Measurements from ENCODE around the gene FADS2.
A peak's percentile ranks its signal among the peaks of the same experiment; 100 is the strongest.

FADS2 gene

GRCh38 chr11:61905801-61906521, 77.9 kb downstream of the FADS2 start:
- H3K4me2 ChIP-seq (ENCODE audit: low read length), result no peak overlapping the region
- no peak overlapping the region for H3K27ac ChIP-seq
- no peaks in the 10 kb centered on the region for H3K9me3 ChIP-seq (ENCODE audit: control insufficient read depth, low read length)
- H3K27me3 ChIP-seq (ENCODE audit: control insufficient read depth, insufficient read depth, low read length), result no peaks in the 10 kb centered on the region
- no peak overlapping the region for H3K4me3 ChIP-seq (ENCODE audit: low read depth, low read length)
- peaks cover 11% of the 10 kb centered on the region for H3K4me1 ChIP-seq
- no peak for TF ChIP-seq CTCF (IDR thresholded peaks at IDR 0.05)
- no peak overlapping the region for H2AFZ ChIP-seq
- no peaks in the 10 kb centered on the region for H3K79me2 ChIP-seq
- H3K36me3 ChIP-seq (ENCODE audit: control insufficient read depth, insufficient read depth, low read length), result no peaks in the 10 kb centered on the region
- H3K9ac ChIP-seq, result no peak overlapping the region

GRCh38 chr11:61906522-61906909, 78.4 kb downstream of the FADS2 start:
- H3K36me3 ChIP-seq (ENCODE audit: control insufficient read depth, insufficient read depth, low read length), result no peaks in the 10 kb centered on the region
- H3K4me3 ChIP-seq (ENCODE audit: low read depth, low read length), result no peak overlapping the region
- H2AFZ ChIP-seq, result no peak overlapping the region
- no peak overlapping the region for H3K27ac ChIP-seq
- H3K9ac ChIP-seq, result no peak overlapping the region
- TF ChIP-seq CTCF (IDR thresholded peaks at IDR 0.05), result no peak
- peaks cover 11% of the 10 kb centered on the region for H3K4me1 ChIP-seq
- H3K27me3 ChIP-seq (ENCODE audit: control insufficient read depth, insufficient read depth, low read length), result no peaks in the 10 kb centered on the region
- H3K4me2 ChIP-seq (ENCODE audit: low read length), result no peak overlapping the region
- no peaks in the 10 kb centered on the region for H3K9me3 ChIP-seq (ENCODE audit: control insufficient read depth, low read length)
- no peaks in the 10 kb centered on the region for H3K79me2 ChIP-seq

- Histone ChIP-seq H2AFZ (no peak overlapping the region), H3K79me2 (no peaks in the 10 kb centered on the region), H3K4me3 (ENCODE audit: low read depth, low read length) (no peak overlapping the region), H3K27me3 (ENCODE audit: control insufficient read depth, insufficient read depth, low read length) (no peaks in the 10 kb centered on the region), H3K9ac (no peak overlapping the region), H3K4me2 (ENCODE audit: low read length) (no peak overlapping the region), H3K4me1 (peaks cover 11% of the 10 kb centered on the region), H3K9me3 (ENCODE audit: control insufficient read depth, low read length) (no peaks in the 10 kb centered on the region), H3K36me3 (ENCODE audit: control insufficient read depth, insufficient read depth, low read length) (no peaks in the 10 kb centered on the region), H3K27ac (no peak overlapping the region)
- TF ChIP-seq CTCF (IDR thresholded peaks at IDR 0.05), result no peak
Measured at GRCh38 chr11:61907282-61907681, 79.2 kb downstream of the FADS2 start.

- peak overlapping the region; percentile 51 for H3K27ac ChIP-seq
- no peaks in the 10 kb centered on the region for H3K27me3 ChIP-seq (ENCODE audit: control insufficient read depth, insufficient read depth, low read length)
- peaks cover 11% of the 10 kb centered on the region for H3K4me1 ChIP-seq
- H3K79me2 ChIP-seq, result no peaks in the 10 kb centered on the region
- H3K4me3 ChIP-seq (ENCODE audit: low read depth, low read length), result no peak overlapping the region
- H3K4me2 ChIP-seq (ENCODE audit: low read length), result peak overlapping the region; percentile 28
- H3K36me3 ChIP-seq (ENCODE audit: control insufficient read depth, insufficient read depth, low read length), result no peaks in the 10 kb centered on the region
- H3K9ac ChIP-seq, result no peak overlapping the region
- no peaks in the 10 kb centered on the region for H3K9me3 ChIP-seq (ENCODE audit: control insufficient read depth, low read length)
- no peak for TF ChIP-seq CTCF (IDR thresholded peaks at IDR 0.05)
- peak overlapping the region; percentile 68 for H2AFZ ChIP-seq
Measured at GRCh38 chr11:61907871-61908729, 80.0 kb downstream of the FADS2 start.
